ENCODE data around the gene GOLGA8J.
"Not testable (repeated sequence)": the region's sequence is repeated elsewhere in the genome, so short reads cannot be mapped to it uniquely, and the experiment has no call there.

GOLGA8J gene

GRCh38 chr15:30082655-30083054 is at the start of gene GOLGA8J:
GOLGA8J (plus strand) TSS chr15:30082955; CDS start chr15:30083053, 98 bp downstream.
- not testable (repeated sequence) for DNase-seq

- DNase-seq = no peak
Measured at GRCh38 chr15:30033211-30033610, 49.5 kb upstream of the GOLGA8J start.

- DNase-seq = peak in 4 of 56 donors; percentile 20 to 34 (median 28)
Measured at GRCh38 chr15:30033763-30034162, 49.0 kb upstream of the GOLGA8J start.

GRCh38 chr15:30036036-30036703 is 46.6 kb upstream of the GOLGA8J start:
- DNase-seq = peak in 1 of 56 donors; percentile 17

- peak in 30 of 56 donors; percentile 17 to 69 (median 42) for DNase-seq
Measured at GRCh38 chr15:30038667-30039523, 43.9 kb upstream of the GOLGA8J start.

GRCh38 chr15:30041868-30042267 is 40.9 kb upstream of the GOLGA8J start:
- peak in 5 of 56 donors; percentile 21 to 56 (median 32) for DNase-seq

GRCh38 chr15:30042556-30042955 is 40.2 kb upstream of the GOLGA8J start:
- DNase-seq = peak in 2 of 56 donors; percentile 11 to 40

- peak in 2 of 56 donors; percentile 30 to 39 for DNase-seq
Measured at GRCh38 chr15:30043211-30043655, 39.5 kb upstream of the GOLGA8J start.

- DNase-seq = no peak
Measured at GRCh38 chr15:30044377-30044776, 38.4 kb upstream of the GOLGA8J start.

GRCh38 chr15:30044826-30045225 is 37.9 kb upstream of the GOLGA8J start:
- not testable (repeated sequence) for DNase-seq

- not testable (repeated sequence) for DNase-seq
Measured at GRCh38 chr15:30045248-30046041, 37.3 kb upstream of the GOLGA8J start.

- DNase-seq = no peak
Measured at GRCh38 chr15:30046430-30046829, 36.3 kb upstream of the GOLGA8J start.

GRCh38 chr15:30055604-30056003 is 27.2 kb upstream of the GOLGA8J start:
- DNase-seq = no peak

GRCh38 chr15:30056166-30056565 is 26.6 kb upstream of the GOLGA8J start:
- no peak for DNase-seq

- peak in 2 of 56 donors; percentile 13 to 30 for DNase-seq
Measured at GRCh38 chr15:30059771-30060170, 23.0 kb upstream of the GOLGA8J start.

- DNase-seq = no peak
Measured at GRCh38 chr15:30062881-30063280, 19.9 kb upstream of the GOLGA8J start.

GRCh38 chr15:30063835-30064546 is 18.8 kb upstream of the GOLGA8J start:
- DNase-seq = no peak

GRCh38 chr15:30065025-30065801 is 17.5 kb upstream of the GOLGA8J start:
- no peak for DNase-seq

- DNase-seq = no peak
Measured at GRCh38 chr15:30068326-30068725, 14.4 kb upstream of the GOLGA8J start.

GRCh38 chr15:30072630-30073029 is 10.1 kb upstream of the GOLGA8J start:
- DNase-seq = no peak

All from nucleus accumbens (tissue), 56 donors.